Activated naive CD8-positive, alpha-beta T cell treated with anti-CD3 and anti-CD28 coated beads for 36 hours (primary cell): ENCODE data around the gene GBX2. TPM values are rescaled to one million over a fixed set of nuclear protein-coding genes. Genes with fewer than 3 reads are reported as not detected.

Source experiments
- DNase-seq: peaks from one replicate; pipeline ENCODE4 v3.0.0; 2021
- H3K27ac Mint-ChIP-seq: one replicate; pipeline ENCODE4 v1.8.0; 2022; ENCODE audit warnings: mild to moderate bottlenecking, moderate library complexity, mixed read lengths
- H3K27me3 Mint-ChIP-seq: one replicate; pipeline ENCODE4 v1.8.0; 2022; ENCODE audit warnings: mild to moderate bottlenecking, mixed read lengths
- H3K36me3 Mint-ChIP-seq: one replicate; pipeline ENCODE4 v1.8.0; 2021; ENCODE audit warnings: mild to moderate bottlenecking, mixed read lengths
- H3K4me1 Mint-ChIP-seq: one replicate; pipeline ENCODE4 v1.8.0; 2021; ENCODE audit warnings: mixed read lengths
- H3K4me3 Mint-ChIP-seq: one replicate; pipeline ENCODE4 v1.8.0; 2022; ENCODE audit warnings: mild to moderate bottlenecking, moderate library complexity, mixed read lengths
- H3K9me3 Mint-ChIP-seq: one replicate; pipeline ENCODE4 v1.8.0; 2022; ENCODE audit warnings: mixed read lengths
- total RNA-seq, 2 experiments: library from RNA; stranded (reverse); gene quantifications; one replicate each; pipeline ENCODE4 v1.2.3, GENCODE V29; 2021

GBX2 gene
- total RNA-seq: not detected

- Mint-ChIP-seq H3K9me3 (peaks cover 2% of the 10 kb centered on the region), H3K27me3 (peaks cover 68% of the 10 kb centered on the region), H3K27ac (no peak within 1 kb of the TSS), H3K36me3 (peaks cover 2% of the 10 kb centered on the region), H3K4me1 (peaks cover 15% of the 10 kb centered on the region), H3K4me3 (no peak within 1 kb of the TSS)
- no peak for DNase-seq
Measured at GRCh38 chr2:236168110-236169080, at the start of gene GBX2. Gene GBX2 (minus strand): TSS chr2:236168386. CDS start chr2:236167971, 415 bp downstream.

GRCh38 chr2:236217926-236218325 lies 49.7 kb upstream of the GBX2 start:
- Mint-ChIP-seq H3K27ac (no peak overlapping the region), H3K9me3 (no peaks in the 10 kb centered on the region), H3K36me3 (no peaks in the 10 kb centered on the region), H3K4me1 (no peaks in the 10 kb centered on the region), H3K27me3 (peaks cover 30% of the 10 kb centered on the region), H3K4me3 (no peak overlapping the region)
- DNase-seq: no peak

- Mint-ChIP-seq H3K36me3 (no peaks in the 10 kb centered on the region), H3K4me1 (no peaks in the 10 kb centered on the region), H3K27ac (no peak overlapping the region)
Measured at GRCh38 chr2:236216711-236217110, 48.5 kb upstream of the GBX2 start.

GRCh38 chr2:236215761-236216333 lies 47.7 kb upstream of the GBX2 start:
- Mint-ChIP-seq H3K27me3 (peaks cover 34% of the 10 kb centered on the region), H3K4me3 (no peak overlapping the region), H3K36me3 (no peaks in the 10 kb centered on the region), H3K27ac (no peak overlapping the region), H3K9me3 (no peaks in the 10 kb centered on the region), H3K4me1 (no peaks in the 10 kb centered on the region)
- no peak for DNase-seq

More at GRCh38 chr2:236216711-236217110, 48.5 kb upstream of the GBX2 start:
- peaks cover 34% of the 10 kb centered on the region for H3K27me3 Mint-ChIP-seq
- H3K4me3 Mint-ChIP-seq: no peak overlapping the region
- no peaks in the 10 kb centered on the region for H3K9me3 Mint-ChIP-seq
- no peak for DNase-seq

GRCh38 chr2:236215196-236215595 lies 47.0 kb upstream of the GBX2 start:
- H3K4me3 Mint-ChIP-seq: no peak overlapping the region
- no peak for DNase-seq
- H3K9me3 Mint-ChIP-seq: no peaks in the 10 kb centered on the region
- H3K27ac Mint-ChIP-seq: no peak overlapping the region
- no peaks in the 10 kb centered on the region for H3K4me1 Mint-ChIP-seq
- H3K36me3 Mint-ChIP-seq: no peaks in the 10 kb centered on the region
- H3K27me3 Mint-ChIP-seq: peaks cover 33% of the 10 kb centered on the region

GRCh38 chr2:236214376-236214995 lies 46.3 kb upstream of the GBX2 start:
- no peak for DNase-seq
- Mint-ChIP-seq H3K27me3 (peaks cover 30% of the 10 kb centered on the region), H3K27ac (no peak overlapping the region), H3K36me3 (no peaks in the 10 kb centered on the region), H3K9me3 (no peaks in the 10 kb centered on the region), H3K4me1 (no peaks in the 10 kb centered on the region), H3K4me3 (no peak overlapping the region)

- Mint-ChIP-seq H3K36me3 (no peaks in the 10 kb centered on the region), H3K27ac (no peak overlapping the region)
Measured at GRCh38 chr2:236211296-236211695, 43.1 kb upstream of the GBX2 start.

GRCh38 chr2:236210536-236210935 lies 42.4 kb upstream of the GBX2 start:
- Mint-ChIP-seq H3K27ac (no peak overlapping the region), H3K27me3 (peaks cover 16% of the 10 kb centered on the region), H3K4me3 (no peak overlapping the region), H3K36me3 (no peaks in the 10 kb centered on the region), H3K4me1 (no peaks in the 10 kb centered on the region), H3K9me3 (peaks cover 8% of the 10 kb centered on the region)
- DNase-seq: no peak

More at GRCh38 chr2:236211296-236211695, 43.1 kb upstream of the GBX2 start:
- H3K27me3 Mint-ChIP-seq: peaks cover 22% of the 10 kb centered on the region
- no peak for DNase-seq
- no peak overlapping the region for H3K4me3 Mint-ChIP-seq
- no peaks in the 10 kb centered on the region for H3K4me1 Mint-ChIP-seq
- peaks cover 4% of the 10 kb centered on the region for H3K9me3 Mint-ChIP-seq

- H3K27me3 Mint-ChIP-seq: peaks cover 13% of the 10 kb centered on the region
- H3K4me1 Mint-ChIP-seq: no peaks in the 10 kb centered on the region
- H3K9me3 Mint-ChIP-seq: peaks cover 8% of the 10 kb centered on the region
- H3K27ac Mint-ChIP-seq: no peak overlapping the region
- no peaks in the 10 kb centered on the region for H3K36me3 Mint-ChIP-seq
- no peak for DNase-seq
- no peak overlapping the region for H3K4me3 Mint-ChIP-seq
Measured at GRCh38 chr2:236209996-236210395, 41.8 kb upstream of the GBX2 start.

- H3K9me3 Mint-ChIP-seq: peaks cover 8% of the 10 kb centered on the region
- H3K4me3 Mint-ChIP-seq: no peak overlapping the region
- peaks cover 9% of the 10 kb centered on the region for H3K27me3 Mint-ChIP-seq
- H3K27ac Mint-ChIP-seq: no peak overlapping the region
- no peaks in the 10 kb centered on the region for H3K4me1 Mint-ChIP-seq
- DNase-seq: no peak
- no peaks in the 10 kb centered on the region for H3K36me3 Mint-ChIP-seq
Measured at GRCh38 chr2:236209535-236209934, 41.3 kb upstream of the GBX2 start.

GRCh38 chr2:236208019-236208926 lies 40.1 kb upstream of the GBX2 start:
- no peaks in the 10 kb centered on the region for H3K36me3 Mint-ChIP-seq
- no peaks in the 10 kb centered on the region for H3K4me1 Mint-ChIP-seq
- H3K27me3 Mint-ChIP-seq: peaks cover 5% of the 10 kb centered on the region
- no peak overlapping the region for H3K27ac Mint-ChIP-seq
- H3K9me3 Mint-ChIP-seq: peaks cover 8% of the 10 kb centered on the region
- DNase-seq: no peak
- no peak overlapping the region for H3K4me3 Mint-ChIP-seq

GRCh38 chr2:236207472-236207871 lies 39.3 kb upstream of the GBX2 start:
- Mint-ChIP-seq H3K27me3 (peaks cover 2% of the 10 kb centered on the region), H3K36me3 (no peaks in the 10 kb centered on the region), H3K4me1 (no peaks in the 10 kb centered on the region), H3K9me3 (peaks cover 8% of the 10 kb centered on the region), H3K4me3 (no peak overlapping the region), H3K27ac (no peak overlapping the region)
- no peak for DNase-seq

- no peaks in the 10 kb centered on the region for H3K27me3 Mint-ChIP-seq
- no peak for DNase-seq
- H3K27ac Mint-ChIP-seq: no peak overlapping the region
- no peaks in the 10 kb centered on the region for H3K36me3 Mint-ChIP-seq
- H3K4me1 Mint-ChIP-seq: no peaks in the 10 kb centered on the region
- peaks cover 8% of the 10 kb centered on the region for H3K9me3 Mint-ChIP-seq
- no peak overlapping the region for H3K4me3 Mint-ChIP-seq
Measured at GRCh38 chr2:236205867-236206645, 37.9 kb upstream of the GBX2 start.

- peaks cover 8% of the 10 kb centered on the region for H3K9me3 Mint-ChIP-seq
- no peak for DNase-seq
- no peaks in the 10 kb centered on the region for H3K36me3 Mint-ChIP-seq
- no peaks in the 10 kb centered on the region for H3K27me3 Mint-ChIP-seq
- H3K4me1 Mint-ChIP-seq: no peaks in the 10 kb centered on the region
- no peak overlapping the region for H3K27ac Mint-ChIP-seq
- H3K4me3 Mint-ChIP-seq: no peak overlapping the region
Measured at GRCh38 chr2:236204953-236205352, 36.8 kb upstream of the GBX2 start.
